ENCODE results near the gene PDE9A. TPM values are rescaled to one million over a fixed set of nuclear protein-coding genes. Genes with fewer than 3 reads are reported as not detected.

The PDE9A gene
- polyA plus RNA-seq, 1 donor = 7.8 TPM

- DNase-seq (ENCODE audit: low read depth) = no peak
Observed at GRCh38 chr21:42769183-42769819, 115.9 kb downstream of the PDE9A start.

- DNase-seq (ENCODE audit: low read depth) = no peak
Observed at GRCh38 chr21:42769820-42770716, 116.6 kb downstream of the PDE9A start.

- no peak for DNase-seq (ENCODE audit: low read depth)
Observed at GRCh38 chr21:42770717-42771502, 117.5 kb downstream of the PDE9A start.

GRCh38 chr21:42771503-42771805 is 118.0 kb downstream of the PDE9A start:
- no peak for DNase-seq (ENCODE audit: low read depth)

- DNase-seq (ENCODE audit: low read depth) = no peak
Observed at GRCh38 chr21:42775123-42775522, 121.7 kb downstream of the PDE9A start.

- DNase-seq (ENCODE audit: low read depth) = no peak
Observed at GRCh38 chr21:42775891-42776290, 122.5 kb downstream of the PDE9A start.

GRCh38 chr21:42777064-42777756 is 123.8 kb downstream of the PDE9A start:
- DNase-seq (ENCODE audit: low read depth) = no peak

GRCh38 chr21:42777757-42778344 is 124.4 kb downstream of the PDE9A start:
- DNase-seq (ENCODE audit: low read depth) = no peak

- DNase-seq (ENCODE audit: low read depth) = no peak
Observed at GRCh38 chr21:42779431-42779861, 126.0 kb downstream of the PDE9A start.

GRCh38 chr21:42780617-42781016 is 127.2 kb downstream of the PDE9A start:
- no peak for DNase-seq (ENCODE audit: low read depth)

- DNase-seq (ENCODE audit: low read depth) = no peak
Observed at GRCh38 chr21:42781150-42781970, 127.9 kb downstream of the PDE9A start.

GRCh38 chr21:42781971-42782722 is 128.7 kb downstream of the PDE9A start:
- no peak for DNase-seq (ENCODE audit: low read depth)

GRCh38 chr21:42782723-42783242 is 129.4 kb downstream of the PDE9A start:
- DNase-seq (ENCODE audit: low read depth) = no peak

- no peak for DNase-seq (ENCODE audit: low read depth)
Observed at GRCh38 chr21:42784276-42784675, 130.9 kb downstream of the PDE9A start.

GRCh38 chr21:42784896-42785451 is 131.6 kb downstream of the PDE9A start:
- no peak for DNase-seq (ENCODE audit: low read depth)

GRCh38 chr21:42785666-42786427 is 132.4 kb downstream of the PDE9A start:
- DNase-seq (ENCODE audit: low read depth) = no peak

GRCh38 chr21:42786884-42787283 is 133.5 kb downstream of the PDE9A start:
- no peak for DNase-seq (ENCODE audit: low read depth)

- no peak for DNase-seq (ENCODE audit: low read depth)
Observed at GRCh38 chr21:42787613-42788012, 134.2 kb downstream of the PDE9A start.

Measured in forelimb muscle (tissue), 1 donor.